Stimulated activated CD8-positive, alpha-beta memory T cell treated with anti-CD3 and anti-CD28 coated beads, Interleukin-4, amount 100 ng/mL, for 48 hours (primary cell): Measurements from ENCODE around the gene EXOC8.

ENCODE experiments used
- DNase-seq: peaks from one replicate; pipeline ENCODE4 v3.0.0-alpha.2; 2020

Gene EXOC8

GRCh38 chr1:231337472-231338269, at the start of gene EXOC8:
Gene EXOC8, minus strand, starts transcription at chr1:231337852. Its CDS starts 107 bp downstream, at chr1:231337745.
- DNase-seq = peak; percentile 99

- DNase-seq = no peak
Measured at GRCh38 chr1:231386466-231386865, 48.8 kb upstream of the EXOC8 start.

GRCh38 chr1:231385416-231385748, 47.7 kb upstream of the EXOC8 start:
- DNase-seq = no peak

- no peak for DNase-seq
Measured at GRCh38 chr1:231384696-231385415, 47.2 kb upstream of the EXOC8 start.

- no peak for DNase-seq
Measured at GRCh38 chr1:231383159-231383860, 45.7 kb upstream of the EXOC8 start.

GRCh38 chr1:231382426-231382825, 44.8 kb upstream of the EXOC8 start:
- no peak for DNase-seq

- DNase-seq = no peak
Measured at GRCh38 chr1:231381729-231382128, 44.1 kb upstream of the EXOC8 start.

GRCh38 chr1:231376875-231377549, 39.4 kb upstream of the EXOC8 start:
- peak; percentile 33 for DNase-seq

GRCh38 chr1:231376101-231376500, 38.4 kb upstream of the EXOC8 start:
- DNase-seq = no peak

- DNase-seq = no peak
Measured at GRCh38 chr1:231374394-231374793, 36.7 kb upstream of the EXOC8 start.

GRCh38 chr1:231372501-231372900, 34.8 kb upstream of the EXOC8 start:
- no peak for DNase-seq

GRCh38 chr1:231369282-231369681, 31.6 kb upstream of the EXOC8 start:
- DNase-seq = no peak

- no peak for DNase-seq
Measured at GRCh38 chr1:231364192-231364591, 26.5 kb upstream of the EXOC8 start.

GRCh38 chr1:231363624-231364023, 26.0 kb upstream of the EXOC8 start:
- DNase-seq = no peak

- no peak for DNase-seq
Measured at GRCh38 chr1:231362325-231362724, 24.7 kb upstream of the EXOC8 start.

GRCh38 chr1:231359113-231359512, 21.5 kb upstream of the EXOC8 start:
- DNase-seq = no peak

- DNase-seq = peak; percentile 36
Measured at GRCh38 chr1:231357831-231358354, 20.2 kb upstream of the EXOC8 start.

GRCh38 chr1:231357187-231357772, 19.6 kb upstream of the EXOC8 start:
- DNase-seq = no peak

GRCh38 chr1:231355171-231355570, 17.5 kb upstream of the EXOC8 start:
- no peak for DNase-seq

GRCh38 chr1:231354330-231355020, 16.8 kb upstream of the EXOC8 start:
- no peak for DNase-seq

- DNase-seq = no peak
Measured at GRCh38 chr1:231353086-231353485, 15.4 kb upstream of the EXOC8 start.

- no peak for DNase-seq
Measured at GRCh38 chr1:231351816-231352215, 14.2 kb upstream of the EXOC8 start.
